ENCODE results near the gene OSBPL3. TPM values are rescaled to one million over a fixed set of nuclear protein-coding genes. Genes with fewer than 3 reads are reported as not detected.

Gene OSBPL3
- total and polyA plus RNA-seq, 2 donors (not counting 1 experiment from before 2014, with no cell fraction given) = 13.5 to 67.6 TPM

GRCh38 chr7:24824400-24824799, 155.6 kb downstream of the OSBPL3 start:
- Histone ChIP-seq H3K9ac (ENCODE audit: low read length) (no peak overlapping the region), H3K9me3 (ENCODE audit: control extremely low read depth in 1 of 3, control insufficient read depth in 2 of 3, insufficient read depth in 1 of 3, low read length in 2 of 3) (no peaks in the 10 kb centered on the region), H3K4me1 (ENCODE audit: control insufficient read depth in 2 of 2, insufficient read depth in 2 of 2, low read length in 2 of 2) (peaks cover 45 to 49% of the 10 kb centered on the region in 2 donors), H3K36me3 (replicated peaks in 1 of 2; ENCODE audit: control extremely low read depth in 1 of 2, control insufficient read depth in 1 of 2, extremely low read depth in 1 of 2, insufficient read depth in 2 of 2, low read length in 1 of 2) (peaks cover 1 to 3% of the 10 kb centered on the region in 2 experiments), H3K27ac (ENCODE audit: low read length in 2 of 2) (no peak overlapping the region), H2AFZ (ENCODE audit: insufficient read depth, low read depth, low read length, poor library complexity, severe bottlenecking) (no peak overlapping the region), H3K4me3 (ENCODE audit: control extremely low read depth in 1 of 5, extremely low read depth in 1 of 5, insufficient read depth in 1 of 5, low read depth in 2 of 5, low read length in 4 of 5) (no peak overlapping the region), H3K4me2 (replicated peaks; ENCODE audit: low read depth, low read length, poor library complexity, severe bottlenecking) (no peak overlapping the region), H3K79me2 (ENCODE audit: control insufficient read depth, insufficient read depth, low read length) (no peaks in the 10 kb centered on the region), H4K20me1 (ENCODE audit: control insufficient read depth, insufficient read depth, low read length, poor library complexity, severe bottlenecking) (no peaks in the 10 kb centered on the region), H3K27me3 (replicated peaks in 1 of 4; ENCODE audit: control extremely low read depth in 1 of 4, control insufficient read depth in 3 of 4, insufficient read depth in 4 of 4, low read length in 3 of 4) (no peaks in the 10 kb centered on the region)
- DNase-seq = no peak
- WGBS (ENCODE audit: insufficient coverage) = 92% methylated on average over 3 of the region's 3 CpGs
- H3K4me1 Mint-ChIP-seq = peaks cover 62% of the 10 kb centered on the region
- no peak for TF ChIP-seq EZH2 (IDR thresholded peaks at IDR 0.05; ENCODE audit: borderline replicate concordance, insufficient read depth, low read depth, low read length, poor library complexity, severe bottlenecking)
- TF ChIP-seq, protein P1, sequence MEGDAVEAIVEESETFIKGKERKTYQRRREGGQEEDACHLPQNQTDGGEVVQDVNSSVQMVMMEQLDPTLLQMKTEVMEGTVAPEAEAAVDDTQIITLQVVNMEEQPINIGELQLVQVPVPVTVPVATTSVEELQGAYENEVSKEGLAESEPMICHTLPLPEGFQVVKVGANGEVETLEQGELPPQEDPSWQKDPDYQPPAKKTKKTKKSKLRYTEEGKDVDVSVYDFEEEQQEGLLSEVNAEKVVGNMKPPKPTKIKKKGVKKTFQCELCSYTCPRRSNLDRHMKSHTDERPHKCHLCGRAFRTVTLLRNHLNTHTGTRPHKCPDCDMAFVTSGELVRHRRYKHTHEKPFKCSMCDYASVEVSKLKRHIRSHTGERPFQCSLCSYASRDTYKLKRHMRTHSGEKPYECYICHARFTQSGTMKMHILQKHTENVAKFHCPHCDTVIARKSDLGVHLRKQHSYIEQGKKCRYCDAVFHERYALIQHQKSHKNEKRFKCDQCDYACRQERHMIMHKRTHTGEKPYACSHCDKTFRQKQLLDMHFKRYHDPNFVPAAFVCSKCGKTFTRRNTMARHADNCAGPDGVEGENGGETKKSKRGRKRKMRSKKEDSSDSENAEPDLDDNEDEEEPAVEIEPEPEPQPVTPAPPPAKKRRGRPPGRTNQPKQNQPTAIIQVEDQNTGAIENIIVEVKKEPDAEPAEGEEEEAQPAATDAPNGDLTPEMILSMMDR (IDR thresholded peaks at IDR 0.05) = no peak
- ChIA-PET CTCF (interaction anchor here (0.6 to 1.4 kb wide), 3 partner anchors 12 to 1271 kb away, joined by 3 to 5 read pairs (median 4); no protein-coding TSS in a partner anchor), POLR2A (no interaction called here)
- H3K27me3 Mint-ChIP-seq = no peaks in the 10 kb centered on the region
- H3K9me3 Mint-ChIP-seq (ENCODE audit: insufficient read depth) = no peaks in the 10 kb centered on the region
- no peak overlapping the region for H3K4me3 Mint-ChIP-seq
- intact Hi-C loops (cut with micrococcal nuclease) = no loop called here
- ATAC-seq (ENCODE audit: low read depth) = no peak
- H3K27ac Mint-ChIP-seq = peak overlapping the region; percentile 34

DNA sequence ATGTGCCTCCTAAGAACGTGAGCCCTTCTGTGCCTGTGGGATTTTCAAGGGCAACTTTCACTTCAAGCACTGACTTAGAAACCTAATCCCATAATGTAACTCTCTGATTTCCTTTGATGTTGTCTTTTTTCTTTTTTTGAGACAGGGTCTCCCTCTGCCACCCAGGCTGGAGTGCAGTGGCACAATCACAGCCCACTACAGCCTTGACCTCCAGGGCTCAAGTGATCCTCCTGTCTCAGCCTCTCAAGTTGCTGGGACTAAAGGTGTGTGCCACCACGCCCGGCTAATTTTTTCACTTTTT, 158.3 kb downstream of the OSBPL3 start:
- H3K4me2 ChIP-seq (replicated peaks; ENCODE audit: low read depth, low read length, poor library complexity, severe bottlenecking) = peak overlapping the region; percentile 54
- H2AFZ ChIP-seq (ENCODE audit: insufficient read depth, low read depth, low read length, poor library complexity, severe bottlenecking) = peak overlapping the region; percentile 51
- ATAC-seq (ENCODE audit: low read depth) (no peak), DNase-seq (no peak)
- H3K4me3 ChIP-seq (ENCODE audit: control extremely low read depth in 1 of 5, extremely low read depth in 1 of 5, insufficient read depth in 1 of 5, low read depth in 2 of 5, low read length in 4 of 5) = no peak overlapping the region
- no peaks in the 10 kb centered on the region for H3K27me3 ChIP-seq (replicated peaks in 1 of 4; ENCODE audit: control extremely low read depth in 1 of 4, control insufficient read depth in 3 of 4, insufficient read depth in 4 of 4, low read length in 3 of 4)
- WGBS (ENCODE audit: insufficient coverage) = 60% methylated on average over 3 of the region's 3 CpGs
- H3K9me3 Mint-ChIP-seq (ENCODE audit: insufficient read depth) = no peaks in the 10 kb centered on the region
- H3K27ac Mint-ChIP-seq = peak overlapping the region; percentile 99
- H3K4me1 Mint-ChIP-seq = peaks cover 56% of the 10 kb centered on the region
- POLR2A ChIA-PET = interaction anchor here (0.5 to 2.9 kb wide), 8 partner anchors 11 to 160 kb away, joined by 3 to 17 read pairs (median 6); partner anchors contain the start of gene OSBPL3
- intact Hi-C loops (cut with micrococcal nuclease) = loop anchor here (1.0 kb wide), 5 partner anchors 15 to 304 kb away; partner anchors contain the start of gene CYCS
- TF ChIP-seq, protein P1 (IDR thresholded peaks at IDR 0.05) = no peak
- no peak for TF ChIP-seq EZH2 (IDR thresholded peaks at IDR 0.05; ENCODE audit: borderline replicate concordance, insufficient read depth, low read depth, low read length, poor library complexity, severe bottlenecking)
- peaks cover 0 to 9% of the 10 kb centered on the region in 2 experiments for H3K36me3 ChIP-seq (replicated peaks in 1 of 2; ENCODE audit: control extremely low read depth in 1 of 2, control insufficient read depth in 1 of 2, extremely low read depth in 1 of 2, insufficient read depth in 2 of 2, low read length in 1 of 2)
- CTCF ChIA-PET = interaction anchor here (0.6 to 6.0 kb wide), 18 partner anchors 10 to 292 kb away, joined by 3 to 146 read pairs (median 14); partner anchors contain the start of gene OSBPL3
- H3K4me1 ChIP-seq (ENCODE audit: control insufficient read depth in 2 of 2, insufficient read depth in 2 of 2, low read length in 2 of 2) = peaks cover 38 to 42% of the 10 kb centered on the region in 2 donors
- H4K20me1 ChIP-seq (ENCODE audit: control insufficient read depth, insufficient read depth, low read length, poor library complexity, severe bottlenecking) = no peaks in the 10 kb centered on the region
- H3K27ac ChIP-seq (ENCODE audit: low read length in 2 of 2) = peak overlapping the region; percentile 76 to 83
- no peaks in the 10 kb centered on the region for H3K79me2 ChIP-seq (ENCODE audit: control insufficient read depth, insufficient read depth, low read length)
- H3K4me3 Mint-ChIP-seq = peak overlapping the region; percentile 91
- no peaks in the 10 kb centered on the region for H3K27me3 Mint-ChIP-seq
- no peaks in the 10 kb centered on the region for H3K9me3 ChIP-seq (ENCODE audit: control extremely low read depth in 1 of 3, control insufficient read depth in 2 of 3, insufficient read depth in 1 of 3, low read length in 2 of 3)
- no peak overlapping the region for H3K9ac ChIP-seq (ENCODE audit: low read length)

All from B cell (primary cell).